ENCODE measurements around the gene GMNN.
"Not testable (repeated sequence)": the region's sequence is repeated elsewhere in the genome, so short reads cannot be mapped to it uniquely, and the experiment has no call there.

Gene GMNN

GRCh38 chr6:24761851-24762250 is 12.9 kb upstream of the GMNN start:
- DNase-seq (ENCODE audit: low read depth in 2 of 2) = no peak

GRCh38 chr6:24763578-24763977 is 11.2 kb upstream of the GMNN start:
- DNase-seq (ENCODE audit: low read depth in 2 of 2) = no peak

GRCh38 chr6:24764833-24765828 is 9.6 kb upstream of the GMNN start:
- not testable (repeated sequence) for DNase-seq (ENCODE audit: low read depth in 2 of 2)

- DNase-seq (ENCODE audit: low read depth in 2 of 2) = not testable (repeated sequence)
Measured at GRCh38 chr6:24765968-24766367, 8.8 kb upstream of the GMNN start.

- no peak for DNase-seq (ENCODE audit: low read depth in 2 of 2)
Measured at GRCh38 chr6:24766680-24767462, 7.9 kb upstream of the GMNN start.

DNA sequence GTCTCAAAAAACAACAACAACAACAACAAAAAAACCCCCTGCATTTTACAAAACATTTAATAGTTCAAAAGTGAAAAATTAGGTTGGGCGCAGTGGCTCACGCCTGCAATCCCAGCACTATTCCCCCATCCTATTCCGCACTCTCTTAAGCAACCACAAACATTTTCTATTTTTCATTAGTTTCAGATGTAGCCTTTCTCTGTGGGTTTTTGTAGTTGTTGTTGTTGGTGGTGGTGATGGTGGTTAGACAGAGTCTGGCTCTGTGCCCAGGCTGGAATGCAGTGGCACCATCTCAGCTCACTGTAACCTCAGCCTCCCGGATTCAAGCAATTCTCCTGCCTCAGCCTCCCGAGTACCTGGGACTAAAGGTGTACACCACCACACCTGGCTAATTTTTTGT is 6.4 kb upstream of the GMNN start:
- no peak for DNase-seq (ENCODE audit: low read depth in 2 of 2)

DNA sequence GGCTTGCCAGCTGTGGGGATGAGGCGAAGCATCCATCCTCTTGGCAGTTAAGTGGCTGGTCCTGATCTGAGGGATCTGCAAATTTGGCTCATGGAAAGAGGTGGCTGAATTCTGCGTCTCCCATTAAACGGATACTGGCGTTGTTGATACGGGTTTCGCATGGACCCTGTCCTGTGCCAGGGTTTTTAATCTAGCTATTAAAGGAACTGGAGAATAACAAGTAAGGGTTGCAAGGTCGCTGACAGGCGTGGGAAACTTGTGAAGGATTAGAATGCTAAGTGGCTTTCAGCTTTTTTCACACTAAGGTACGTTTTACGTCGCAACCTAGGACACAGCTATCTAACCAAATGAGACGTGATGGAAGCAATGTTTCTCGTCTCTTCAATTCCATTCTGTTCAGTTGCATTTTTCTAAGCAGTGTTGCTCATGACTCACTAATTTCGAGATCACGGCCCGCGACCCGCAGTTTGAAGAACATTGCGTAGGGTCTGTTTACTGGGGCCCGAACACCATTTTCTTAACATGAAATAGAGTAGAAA is 852 bp downstream of the GMNN start:
- peak; percentile 18 to 30 for DNase-seq (ENCODE audit: low read depth in 2 of 2)

- no peak for DNase-seq (ENCODE audit: low read depth in 2 of 2)
Measured at GRCh38 chr6:24777227-24777626, 2.5 kb downstream of the GMNN start.

GRCh38 chr6:24778121-24778520 is 3.4 kb downstream of the GMNN start:
- no peak for DNase-seq (ENCODE audit: low read depth in 2 of 2)

GRCh38 chr6:24778878-24779277 is 4.1 kb downstream of the GMNN start:
- DNase-seq (ENCODE audit: low read depth in 2 of 2) = no peak

DNA sequence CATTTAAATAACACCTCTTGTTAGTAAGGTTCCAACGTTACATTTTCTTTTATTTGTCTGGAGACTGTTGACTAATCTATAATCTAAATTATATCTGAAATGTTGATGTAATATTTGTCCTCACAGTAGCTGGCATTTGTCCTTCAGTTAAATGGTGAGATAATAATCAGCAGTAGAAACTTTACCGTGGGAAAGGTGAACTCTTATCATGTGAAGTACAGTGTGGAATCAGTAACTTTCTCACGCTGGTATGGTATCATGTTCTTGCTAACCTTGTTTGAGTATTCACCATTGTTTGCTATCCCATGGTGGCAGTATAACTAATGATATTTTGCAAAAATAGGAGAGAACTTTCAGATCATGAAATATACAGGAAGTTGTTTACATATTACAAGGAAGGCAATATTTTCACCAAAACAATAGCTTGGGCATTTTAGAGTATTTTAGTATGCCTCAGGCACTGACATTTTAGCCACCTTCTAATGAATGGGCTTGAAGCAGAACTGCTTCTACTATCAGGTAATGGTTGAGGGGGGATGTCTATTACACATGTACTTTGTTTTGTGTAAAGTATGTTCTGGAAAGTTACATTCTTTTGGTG is 4.8 kb downstream of the GMNN start:
- no peak for DNase-seq (ENCODE audit: low read depth in 2 of 2)

- DNase-seq (ENCODE audit: low read depth in 2 of 2) = no peak
Measured at GRCh38 chr6:24780206-24780605, 5.5 kb downstream of the GMNN start.

DNA sequence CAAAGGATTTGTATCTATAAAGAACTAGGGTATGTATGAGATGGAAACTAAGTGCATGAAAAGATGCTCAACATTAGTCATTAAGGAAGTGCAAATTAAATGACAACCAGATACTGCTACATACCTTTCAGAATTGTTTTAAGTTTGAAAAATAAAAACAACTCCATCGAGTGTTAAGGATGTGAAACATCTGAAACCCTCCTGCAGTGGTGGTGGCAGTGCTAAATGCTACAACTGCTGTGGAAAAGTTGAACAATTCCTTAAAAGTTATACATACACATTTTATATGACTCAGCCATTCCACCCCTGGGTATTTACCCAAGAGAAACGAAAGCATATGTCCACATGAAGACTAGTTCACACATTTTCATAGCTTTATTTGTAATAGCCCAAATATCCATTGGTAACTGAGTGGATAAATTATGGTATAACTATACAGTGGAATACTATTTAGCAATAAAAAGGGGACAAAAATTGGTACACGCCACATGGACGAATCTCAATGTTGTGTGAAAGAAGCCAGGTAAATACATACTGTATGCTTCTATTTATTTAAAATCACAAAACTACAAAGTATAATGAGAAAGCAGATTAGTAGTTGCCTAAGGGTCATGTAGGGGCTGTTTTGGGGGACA is 13.4 kb downstream of the GMNN start:
- DNase-seq (ENCODE audit: low read depth in 2 of 2) = no peak

DNA sequence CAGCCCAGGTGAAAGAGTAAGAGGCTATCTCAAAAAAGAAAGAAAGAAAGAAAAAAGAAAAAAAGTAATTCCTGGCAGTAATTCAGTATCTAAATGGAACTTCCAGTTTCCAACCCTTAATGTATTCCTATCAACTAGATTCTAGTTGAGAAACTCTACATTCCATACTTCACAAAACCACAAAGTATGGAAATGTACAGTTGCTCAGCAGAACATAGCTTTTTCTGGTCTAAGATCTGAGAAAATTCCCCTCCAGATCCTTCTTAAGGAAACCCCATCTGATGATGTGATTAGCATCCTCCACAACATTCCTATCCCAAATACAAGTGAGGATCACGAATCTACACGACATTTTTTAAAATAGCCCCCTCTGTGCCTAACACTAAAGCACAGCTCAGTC is 20.4 kb downstream of the GMNN start:
- no peak for DNase-seq (ENCODE audit: low read depth in 2 of 2)

DNA sequence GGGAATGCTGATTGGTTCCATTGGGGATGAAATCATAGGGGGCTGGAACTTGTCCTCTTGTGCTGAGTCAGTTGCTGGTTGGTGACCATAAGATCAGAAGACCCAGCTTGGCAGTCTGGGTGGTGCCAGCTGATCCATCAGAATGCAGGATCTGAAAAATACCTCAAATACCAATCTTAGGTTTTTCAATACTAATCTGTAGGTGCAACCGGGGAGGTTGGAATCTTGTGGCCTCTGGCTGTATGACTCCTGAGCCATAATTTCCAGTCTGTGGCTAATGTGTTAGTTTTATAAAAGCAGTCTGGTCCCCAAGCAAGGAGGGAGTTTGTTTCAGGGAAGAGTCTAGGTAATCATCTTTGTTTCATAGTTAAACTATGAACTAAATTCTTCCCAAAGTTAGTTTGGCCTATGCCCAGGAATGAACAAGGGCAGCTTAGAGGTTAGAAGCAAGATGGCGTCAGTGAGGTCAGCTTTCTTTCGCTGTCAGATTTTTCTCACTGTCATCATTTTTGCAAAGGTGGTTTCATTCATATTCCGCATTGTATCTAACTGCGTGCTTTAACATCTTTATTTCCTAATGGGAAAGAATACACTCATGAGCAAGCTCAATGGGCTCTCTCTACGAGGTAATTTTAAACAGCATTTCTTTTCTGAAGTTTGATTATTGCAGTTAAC is 22.0 kb downstream of the GMNN start:
- DNase-seq (ENCODE audit: low read depth in 2 of 2) = no peak

DNA sequence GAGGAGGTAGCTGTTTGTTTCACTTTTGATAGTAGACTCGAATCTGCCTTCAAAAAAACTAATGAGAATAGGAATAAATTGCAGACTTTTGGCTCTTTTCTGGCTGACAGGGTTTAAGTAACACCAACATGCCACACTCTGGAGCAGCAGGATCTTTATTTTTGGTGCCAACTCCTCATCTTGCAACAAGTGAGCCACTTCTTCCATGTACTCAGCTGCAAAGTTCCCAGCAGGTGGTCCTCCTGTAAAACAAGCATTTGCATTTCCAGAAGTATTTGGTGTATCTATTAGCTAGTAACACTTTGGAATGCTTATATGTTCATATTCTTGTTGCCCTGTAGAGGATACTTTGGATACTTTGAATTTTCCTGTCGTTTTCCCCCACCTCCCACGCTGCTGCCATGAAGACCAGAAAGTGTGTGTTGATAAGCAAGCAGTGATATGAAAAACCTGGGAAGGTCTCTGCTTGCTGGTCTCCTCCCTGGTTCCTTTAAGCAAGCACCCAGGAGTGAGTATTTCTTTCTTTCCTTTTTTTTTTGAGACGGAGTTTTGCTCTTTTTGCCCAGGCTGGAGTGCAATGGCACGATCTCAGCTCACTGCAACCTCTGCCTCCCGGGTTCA is 23.0 kb downstream of the GMNN start:
- DNase-seq (ENCODE audit: low read depth in 2 of 2) = no peak

DNA sequence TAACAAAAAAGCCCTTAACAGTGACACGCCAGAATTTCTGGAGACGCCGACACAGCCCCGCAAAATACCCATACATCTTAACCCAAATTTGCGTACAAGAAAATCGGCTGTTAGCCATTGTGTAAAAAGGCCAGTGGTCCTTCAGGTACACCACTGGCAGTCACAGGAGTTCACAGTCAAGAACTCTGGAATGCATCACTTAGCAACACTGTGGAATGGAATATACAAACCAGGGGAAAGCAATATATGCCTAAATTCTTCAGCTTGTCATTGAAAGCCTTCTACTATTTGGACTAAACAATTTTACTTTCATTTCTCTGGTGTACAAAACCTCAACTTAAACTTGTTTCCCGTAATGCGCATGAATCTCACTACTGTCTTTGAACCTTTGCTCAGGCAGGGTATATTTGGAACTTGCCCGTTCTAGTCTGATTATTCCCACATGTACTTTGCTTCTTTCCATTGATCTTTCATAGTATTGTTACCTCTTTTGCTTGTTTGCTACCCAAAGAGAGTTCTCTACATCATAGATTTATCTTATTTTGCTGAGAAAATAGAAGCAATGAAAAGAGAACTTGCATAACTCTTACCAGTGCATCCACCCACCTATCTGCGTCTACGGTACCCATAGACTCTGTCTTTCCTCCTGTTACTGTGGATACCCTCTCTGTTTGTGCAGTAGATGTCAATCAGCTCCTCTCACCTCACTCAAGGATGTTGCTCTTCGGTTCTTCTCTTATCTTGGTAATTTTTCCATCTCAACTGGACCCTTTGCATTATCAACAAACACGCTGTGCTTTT is 24.2 kb downstream of the GMNN start, which contains the start of gene ARMH2:
Gene ARMH2, minus strand, starts transcription at position 178 of the 801 bp plus-strand sequence. Its CDS starts 60 bp downstream, at position 118.
- no peak for DNase-seq (ENCODE audit: low read depth in 2 of 2)

DNA sequence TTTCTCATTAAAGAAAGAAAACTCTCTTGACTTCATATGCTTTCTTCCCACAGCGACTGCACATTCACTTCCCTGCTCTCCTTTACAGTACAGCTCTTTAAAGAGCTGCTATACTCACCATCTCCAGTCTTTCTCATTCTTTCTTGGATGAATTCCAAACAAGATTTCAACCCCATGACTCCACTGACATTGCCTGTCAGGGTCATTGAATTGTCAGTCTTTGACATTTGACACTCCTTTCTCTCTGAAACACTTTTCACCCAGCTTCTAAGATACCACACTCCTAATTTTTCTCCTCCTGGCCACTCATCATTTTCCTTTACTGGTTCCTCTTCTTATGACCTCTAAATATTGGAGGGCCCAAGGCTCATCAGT is 24.8 kb downstream of the GMNN start:
- DNase-seq (ENCODE audit: low read depth in 2 of 2) = no peak

DNA sequence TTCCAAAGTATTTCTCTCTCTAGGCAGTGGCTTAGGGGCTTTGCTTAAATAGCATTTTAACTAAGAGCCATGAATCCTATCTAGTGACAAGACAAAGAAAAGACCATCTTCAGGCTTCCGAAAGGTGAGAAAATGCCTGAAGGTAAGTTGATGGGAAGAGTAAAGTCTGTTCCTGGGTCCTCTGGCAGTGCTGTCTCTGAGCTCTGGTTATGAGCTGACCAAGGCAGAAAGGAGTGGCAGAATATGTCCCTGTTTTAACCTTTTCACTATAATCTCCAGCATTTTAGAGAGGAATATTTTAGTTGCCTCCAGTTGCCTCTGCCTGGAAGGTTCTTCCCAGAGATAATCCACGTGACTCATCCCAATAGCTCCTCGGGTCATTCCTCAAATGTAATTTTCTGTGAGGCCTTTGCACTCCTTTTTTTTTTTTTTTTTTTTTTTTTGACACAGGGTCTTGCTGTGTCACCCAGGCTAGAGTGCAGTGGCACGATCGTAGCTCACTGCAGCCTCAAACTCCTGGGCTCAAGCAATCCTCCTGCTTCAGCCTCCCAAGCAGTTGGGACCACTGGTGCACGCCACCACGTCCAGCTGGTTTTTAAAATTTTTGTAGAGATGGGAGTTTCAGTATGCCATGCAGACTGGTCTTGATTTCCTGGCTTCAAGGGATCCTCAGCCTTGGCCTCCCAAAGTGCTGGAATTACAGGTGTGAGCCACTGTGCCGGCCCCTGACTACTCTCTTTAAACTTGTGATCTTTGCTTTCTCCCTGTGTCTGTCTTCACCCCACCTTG is 27.7 kb downstream of the GMNN start:
- DNase-seq (ENCODE audit: low read depth in 2 of 2) = no peak
